ENCODE measurements around the gene KIF2A. TPM values are rescaled to one million over a fixed set of nuclear protein-coding genes. Genes with fewer than 3 reads are reported as not detected.
"Not testable (repeated sequence)": the region's sequence is repeated elsewhere in the genome, so short reads cannot be mapped to it uniquely, and the experiment has no call there.

The KIF2A gene
- total and polyA plus RNA-seq, 2 donors: 16.6 to 87.9 TPM

DNA sequence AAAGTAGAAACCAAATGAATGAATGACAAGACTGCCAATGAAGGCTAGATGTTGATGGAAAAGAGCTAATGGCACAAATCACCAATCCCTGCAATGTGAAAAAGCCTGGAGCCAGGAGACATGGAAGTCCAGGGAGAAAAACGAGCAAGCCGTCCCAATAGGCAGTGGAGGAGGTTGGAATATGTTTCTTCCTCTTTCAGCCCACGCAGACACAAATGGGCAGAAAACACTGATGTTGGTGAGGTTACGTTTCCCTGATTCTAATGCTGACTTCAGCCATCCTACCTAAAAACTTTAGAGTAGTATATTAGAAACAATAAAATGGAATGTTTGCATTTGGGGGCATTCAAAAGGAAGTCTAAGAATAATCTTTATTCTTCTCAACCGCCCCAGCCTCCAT is 23.9 kb upstream of the KIF2A start:
- Histone ChIP-seq H3K27ac (ENCODE audit: low read depth) (no peak overlapping the region), H3K36me3 (ENCODE audit: insufficient read depth) (no peaks in the 10 kb centered on the region), H3K4me1 (ENCODE audit: insufficient read depth) (no peaks in the 10 kb centered on the region), H3K4me3 (ENCODE audit: low read depth, low read length) (no peak overlapping the region)
- WGBS: 68% methylated on average over 5 of the region's 5 CpGs
- no peak for DNase-seq (ENCODE audit: extremely low spot score)

DNA sequence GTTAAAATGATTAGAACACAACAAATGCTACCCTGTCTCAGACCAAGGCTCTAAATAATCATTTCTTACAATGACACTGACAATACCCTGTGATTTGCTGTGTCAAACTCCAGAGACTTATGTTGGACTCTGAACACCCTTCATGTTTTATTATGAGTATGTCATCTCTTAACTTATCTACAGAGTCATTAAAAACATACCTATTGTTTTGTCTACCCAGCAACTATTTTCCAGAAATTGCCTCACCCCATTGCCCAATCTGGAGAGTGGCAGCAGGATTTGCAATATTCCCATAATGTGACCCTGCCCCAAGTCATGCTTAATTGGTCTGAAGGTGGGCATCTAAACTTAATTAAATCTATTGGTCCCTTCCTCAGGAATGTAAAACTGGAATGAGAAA is 23.0 kb upstream of the KIF2A start:
- Histone ChIP-seq H3K4me3 (ENCODE audit: low read depth, low read length) (no peak overlapping the region), H3K27ac (ENCODE audit: low read depth) (no peak overlapping the region), H3K36me3 (ENCODE audit: insufficient read depth) (no peaks in the 10 kb centered on the region), H3K4me1 (ENCODE audit: insufficient read depth) (no peaks in the 10 kb centered on the region)
- no peak for DNase-seq (ENCODE audit: extremely low spot score)

GRCh38 chr5:62283861-62284260 is 22.1 kb upstream of the KIF2A start:
- Histone ChIP-seq H3K36me3 (ENCODE audit: insufficient read depth) (no peaks in the 10 kb centered on the region), H3K4me3 (ENCODE audit: low read depth, low read length) (no peak overlapping the region), H3K4me1 (ENCODE audit: insufficient read depth) (no peaks in the 10 kb centered on the region), H3K27ac (ENCODE audit: low read depth) (no peak overlapping the region)
- 79% methylated on average over 2 of the region's 2 CpGs for WGBS
- no peak for DNase-seq (ENCODE audit: extremely low spot score)

DNA sequence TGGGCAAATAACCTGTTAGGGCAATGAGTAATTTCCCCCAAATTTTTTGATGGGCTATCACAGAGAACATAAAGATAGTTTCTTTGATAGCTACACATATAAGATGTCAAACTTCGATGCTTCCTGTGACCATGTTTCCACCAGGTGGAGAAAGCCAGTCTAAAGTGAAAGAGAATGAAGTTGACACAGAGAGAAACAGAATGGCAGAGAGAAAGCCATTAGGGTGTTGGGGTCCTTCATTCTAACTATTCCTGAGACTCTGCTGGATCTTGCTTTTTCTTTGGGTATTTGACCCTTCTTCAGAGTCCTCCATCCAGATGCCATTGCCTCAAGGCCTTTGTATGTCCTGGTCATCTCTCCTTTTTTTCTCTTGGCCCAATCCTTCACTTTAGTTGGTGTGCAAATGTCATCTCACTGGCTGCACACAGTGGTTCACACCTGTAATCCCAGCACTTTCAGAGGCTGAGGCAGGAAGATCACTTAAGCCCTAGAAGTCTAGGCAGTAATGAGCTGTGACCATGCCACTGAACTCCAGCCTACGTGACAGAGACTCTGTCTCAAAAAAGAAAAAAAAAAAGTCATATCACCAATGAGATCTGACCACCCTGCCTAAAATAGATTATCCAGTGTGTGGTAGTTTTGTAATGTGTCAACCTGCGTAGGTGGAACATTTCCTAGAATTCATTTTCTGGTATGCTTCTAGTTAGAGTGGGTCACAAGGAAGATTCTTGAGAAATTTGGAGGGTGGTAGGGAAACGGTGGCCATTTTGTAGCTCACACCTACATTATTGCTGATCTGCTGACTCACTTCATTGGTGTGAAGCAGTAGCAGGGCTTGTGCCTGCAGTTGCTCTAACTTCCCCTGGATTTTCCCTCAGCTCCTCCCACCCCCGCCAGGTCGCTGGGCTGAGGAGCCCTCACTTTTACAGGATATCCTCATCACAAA is 20.8 kb upstream of the KIF2A start:
- H3K27ac ChIP-seq (ENCODE audit: low read depth): no peak overlapping the region
- H3K36me3 ChIP-seq (ENCODE audit: insufficient read depth): no peaks in the 10 kb centered on the region
- WGBS: 89% methylated on average over 6 of the region's 6 CpGs
- H3K4me3 ChIP-seq (ENCODE audit: low read depth, low read length): no peak overlapping the region
- DNase-seq (ENCODE audit: extremely low spot score): no peak
- H3K4me1 ChIP-seq (ENCODE audit: insufficient read depth): no peaks in the 10 kb centered on the region

GRCh38 chr5:62286834-62287233 is 19.2 kb upstream of the KIF2A start:
- Histone ChIP-seq H3K36me3 (ENCODE audit: insufficient read depth) (no peaks in the 10 kb centered on the region), H3K27ac (ENCODE audit: low read depth) (no peak overlapping the region), H3K4me3 (ENCODE audit: low read depth, low read length) (no peak overlapping the region), H3K4me1 (ENCODE audit: insufficient read depth) (no peaks in the 10 kb centered on the region)
- WGBS: 82% methylated on average over 3 of the region's 3 CpGs
- DNase-seq (ENCODE audit: extremely low spot score): no peak

DNA sequence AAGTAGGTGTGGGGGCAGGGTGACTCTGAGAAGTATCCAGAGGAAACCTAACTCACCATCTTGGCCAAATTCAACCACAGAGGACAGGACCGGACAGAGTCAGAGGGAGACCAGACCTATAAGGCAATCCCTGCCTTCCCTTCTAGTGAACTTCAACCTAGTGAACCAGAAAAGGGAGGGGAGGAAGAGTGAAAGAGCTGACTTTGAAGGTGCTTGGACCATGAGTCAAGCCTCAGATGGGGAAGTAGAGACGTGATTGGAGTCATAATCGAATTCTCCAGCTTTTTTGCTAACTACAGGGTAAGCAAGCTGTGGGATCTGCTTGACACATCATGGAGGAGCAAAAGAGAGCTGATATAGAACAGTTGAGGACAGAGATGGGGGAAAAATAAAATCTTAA is 18.8 kb upstream of the KIF2A start:
- no peak for DNase-seq (ENCODE audit: extremely low spot score)
- WGBS: 80% methylated on average over 3 of the region's 3 CpGs
- no peaks in the 10 kb centered on the region for H3K36me3 ChIP-seq (ENCODE audit: insufficient read depth)

GRCh38 chr5:62288118-62288517 is 17.9 kb upstream of the KIF2A start:
- H3K4me1 ChIP-seq (ENCODE audit: insufficient read depth): no peaks in the 10 kb centered on the region
- WGBS: 97% methylated on average over 1 of the region's 1 CpG
- no peaks in the 10 kb centered on the region for H3K36me3 ChIP-seq (ENCODE audit: insufficient read depth)
- H3K4me3 ChIP-seq (ENCODE audit: low read depth, low read length): no peak overlapping the region
- no peak overlapping the region for H3K27ac ChIP-seq (ENCODE audit: low read depth)
- no peak for DNase-seq (ENCODE audit: extremely low spot score)

More for the DNA sequence above, 18.8 kb upstream of the KIF2A start:
- no peak overlapping the region for H3K4me3 ChIP-seq (ENCODE audit: low read depth, low read length)
- H3K4me1 ChIP-seq (ENCODE audit: insufficient read depth): no peaks in the 10 kb centered on the region
- H3K27ac ChIP-seq (ENCODE audit: low read depth): no peak overlapping the region

- H3K4me3 ChIP-seq (ENCODE audit: low read depth, low read length): no peak overlapping the region
- no peak for DNase-seq (ENCODE audit: extremely low spot score)
- no peak overlapping the region for H3K27ac ChIP-seq (ENCODE audit: low read depth)
- H3K36me3 ChIP-seq (ENCODE audit: insufficient read depth): no peaks in the 10 kb centered on the region
- no peaks in the 10 kb centered on the region for H3K4me1 ChIP-seq (ENCODE audit: insufficient read depth)
These were observed 16.2 kb upstream of the KIF2A start for GRCh38 chr5:62289813-62290212.

DNA sequence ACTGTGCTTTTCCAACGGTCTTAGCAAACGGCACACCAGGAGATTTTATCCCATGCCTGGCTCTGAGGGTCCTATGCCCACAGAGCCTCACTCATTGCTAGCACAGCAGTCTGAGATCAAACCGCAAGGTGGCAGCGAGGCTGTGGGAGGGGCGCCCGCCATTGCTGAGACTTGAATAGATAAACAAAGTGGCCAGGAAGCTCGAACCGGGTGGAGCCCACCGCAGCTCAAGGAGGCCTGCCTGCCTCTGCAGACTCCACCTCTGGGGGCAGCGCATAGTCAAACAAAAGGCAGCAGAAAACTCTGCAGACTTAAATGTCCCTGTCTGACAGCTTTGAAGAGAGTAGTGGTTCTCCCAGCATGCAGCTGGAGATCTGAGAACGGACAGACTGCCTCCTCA is 14.2 kb upstream of the KIF2A start:
- not testable (repeated sequence) for H3K4me3 ChIP-seq (ENCODE audit: low read depth, low read length); H3K4me1 ChIP-seq (ENCODE audit: insufficient read depth); H3K27ac ChIP-seq (ENCODE audit: low read depth); DNase-seq (ENCODE audit: extremely low spot score); H3K36me3 ChIP-seq (ENCODE audit: insufficient read depth)
- WGBS: 78% methylated on average over 11 of the region's 11 CpGs

- no peak overlapping the region for H3K4me3 ChIP-seq (ENCODE audit: low read depth, low read length)
- no peak overlapping the region for H3K27ac ChIP-seq (ENCODE audit: low read depth)
- no peak for DNase-seq (ENCODE audit: extremely low spot score)
- WGBS: 81% methylated on average over 2 of the region's 2 CpGs
- H3K36me3 ChIP-seq (ENCODE audit: insufficient read depth): no peaks in the 10 kb centered on the region
- H3K4me1 ChIP-seq (ENCODE audit: insufficient read depth): no peaks in the 10 kb centered on the region
These were observed 9.0 kb upstream of the KIF2A start for GRCh38 chr5:62296998-62297397.

DNA sequence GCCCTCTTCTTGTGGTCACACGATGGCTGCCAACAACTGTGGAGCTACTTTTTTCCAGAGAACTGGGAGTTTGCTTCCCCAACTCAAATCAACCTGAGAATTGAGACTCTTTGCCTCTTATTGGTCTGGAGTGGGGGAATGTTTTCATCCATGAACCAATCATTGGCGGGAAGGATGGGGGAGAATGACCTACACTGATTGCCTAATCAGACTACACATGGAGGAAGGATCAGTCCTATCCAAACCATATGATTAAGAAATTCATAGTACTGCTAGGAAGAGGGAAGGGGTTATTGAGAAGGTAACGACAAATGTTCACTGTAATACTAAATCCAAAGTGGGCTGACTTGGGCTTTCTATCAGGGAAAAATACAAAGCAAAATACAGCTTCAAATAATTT is 7.9 kb upstream of the KIF2A start:
- Histone ChIP-seq H3K4me1 (ENCODE audit: insufficient read depth) (no peaks in the 10 kb centered on the region), H3K4me3 (ENCODE audit: low read depth, low read length) (no peak overlapping the region), H3K27ac (ENCODE audit: low read depth) (no peak overlapping the region), H3K36me3 (ENCODE audit: insufficient read depth) (no peaks in the 10 kb centered on the region)
- DNase-seq (ENCODE audit: extremely low spot score): no peak
- 83% methylated on average over 3 of the region's 3 CpGs for WGBS

DNA sequence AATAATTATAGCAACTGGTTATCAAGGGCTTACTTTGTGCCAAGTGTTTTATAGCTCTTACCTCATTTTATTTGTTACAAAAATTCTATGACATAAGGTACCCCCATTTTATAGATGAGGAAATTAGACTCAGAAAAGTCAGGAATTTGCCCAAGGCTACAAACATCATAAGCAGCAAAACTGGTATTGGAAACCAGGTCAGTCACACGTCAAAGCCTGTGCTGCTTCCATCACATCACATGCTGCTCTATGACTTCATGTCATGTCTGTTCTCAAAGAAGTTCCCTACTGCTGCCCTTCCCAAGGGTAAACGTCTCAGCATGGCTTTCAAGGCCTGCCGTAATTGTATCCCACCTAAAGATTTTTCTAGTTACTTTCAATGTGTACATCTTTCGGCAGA is 6.9 kb upstream of the KIF2A start:
- no peak overlapping the region for H3K27ac ChIP-seq (ENCODE audit: low read depth)
- DNase-seq (ENCODE audit: extremely low spot score): no peak
- no peaks in the 10 kb centered on the region for H3K36me3 ChIP-seq (ENCODE audit: insufficient read depth)
- H3K4me3 ChIP-seq (ENCODE audit: low read depth, low read length): no peak overlapping the region
- WGBS: 75% methylated on average over 4 of the region's 4 CpGs
- no peaks in the 10 kb centered on the region for H3K4me1 ChIP-seq (ENCODE audit: insufficient read depth)

GRCh38 chr5:62299600-62299999 is 6.4 kb upstream of the KIF2A start:
- Histone ChIP-seq H3K4me3 (ENCODE audit: low read depth, low read length) (no peak overlapping the region), H3K36me3 (ENCODE audit: insufficient read depth) (no peaks in the 10 kb centered on the region), H3K27ac (ENCODE audit: low read depth) (no peak overlapping the region), H3K4me1 (ENCODE audit: insufficient read depth) (no peaks in the 10 kb centered on the region)
- 63% methylated on average over 1 of the region's 1 CpG for WGBS
- DNase-seq (ENCODE audit: extremely low spot score): no peak

GRCh38 chr5:62305358-62305714 is 670 bp upstream of the KIF2A start:
- DNase-seq (ENCODE audit: extremely low spot score): no peak
- Histone ChIP-seq H3K4me3 (ENCODE audit: low read depth, low read length) (peak overlapping the region; percentile 96), H3K36me3 (ENCODE audit: insufficient read depth) (no peaks in the 10 kb centered on the region), H3K4me1 (ENCODE audit: insufficient read depth) (no peaks in the 10 kb centered on the region), H3K27ac (ENCODE audit: low read depth) (peak overlapping the region; percentile 69)
- WGBS: 41% methylated on average over 4 of the region's 4 CpGs

Measured in urinary bladder (tissue), 4 donors.